ENCODE data around the gene CELSR1.

CELSR1 gene

DNA sequence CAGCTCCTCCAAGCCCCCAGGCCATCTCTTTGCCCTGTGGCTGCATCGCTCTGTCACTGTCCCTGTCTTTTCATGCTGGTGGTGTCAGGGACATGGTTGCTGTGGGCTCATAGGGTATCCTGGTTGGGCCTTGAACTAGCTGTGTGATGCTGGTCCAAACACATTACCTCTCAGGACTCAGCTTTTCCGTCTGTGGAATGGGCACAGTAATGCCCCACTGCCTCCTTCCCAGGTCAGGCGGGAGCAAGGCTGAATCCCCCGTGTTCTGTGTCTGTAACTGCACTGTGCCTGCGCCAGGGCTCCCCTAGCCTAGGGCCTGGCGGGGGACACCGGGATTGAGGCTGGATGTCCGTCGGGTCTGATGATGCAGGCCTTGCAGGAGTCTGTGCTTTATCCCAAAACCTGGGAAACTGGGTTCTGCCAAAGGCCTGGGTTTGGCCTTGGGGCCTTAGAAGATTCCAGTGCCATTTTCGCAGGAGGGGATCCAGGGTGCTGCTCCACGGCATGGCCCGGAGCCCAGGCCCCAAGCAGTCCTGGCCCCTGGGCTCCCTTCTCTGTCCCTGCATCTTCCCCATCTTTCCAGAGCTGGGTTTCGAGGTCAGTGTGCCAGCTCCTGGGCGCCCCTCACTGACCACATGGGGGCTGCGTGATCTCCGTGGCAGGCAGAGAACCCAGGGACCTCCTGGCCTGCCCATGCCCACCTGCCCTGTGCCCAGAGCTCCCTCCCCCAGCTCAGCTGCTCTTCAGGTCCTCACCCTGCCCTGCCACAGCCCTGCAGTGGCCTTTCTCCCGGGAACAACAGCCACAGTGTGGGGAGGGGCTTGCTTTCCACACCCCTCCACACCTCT is 32.7 kb upstream of the CELSR1 start:
- Histone ChIP-seq H3K4me3 (ENCODE audit: low read length) (no peak overlapping the region), H3K9me3 (ENCODE audit: control insufficient read depth, insufficient read depth, low read length) (peaks cover 10% of the 10 kb centered on the region), H3K79me2 (ENCODE audit: control insufficient read depth, low read length) (no peaks in the 10 kb centered on the region), H3K9me2 (replicated peaks; ENCODE audit: control insufficient read depth, low read length) (no peaks in the 10 kb centered on the region), H3K4me2 (ENCODE audit: low read length) (no peak overlapping the region), H3K4me1 (ENCODE audit: control insufficient read depth, low read length) (0 out of 2 replicates have a peak, but pooled peaks cover 1% of the 10 kb centered on the region), H3K36me3 (ENCODE audit: control insufficient read depth, low read length) (no peaks in the 10 kb centered on the region), H3K27ac (ENCODE audit: low read depth, low read length) (no peak overlapping the region), H3F3A (ENCODE audit: control insufficient read depth, insufficient read depth) (peaks cover 11% of the 10 kb centered on the region), H3K27me3 (ENCODE audit: control insufficient read depth, low read length) (no peaks in the 10 kb centered on the region), H4K20me1 (ENCODE audit: control insufficient read depth, insufficient read depth, low read depth, low read length) (no peaks in the 10 kb centered on the region)
- TF ChIP-seq CTCF (IDR thresholded peaks at IDR 0.05; ENCODE audit: low read depth, low read length, poor library complexity, severe bottlenecking) (no peak), EZH2phosphoT487 (IDR thresholded peaks at IDR 0.05; ENCODE audit: borderline replicate concordance, low read length) (no peak)

GRCh38 chr22:46569055-46569847 is 31.8 kb upstream of the CELSR1 start:
- Histone ChIP-seq H3K4me1 (ENCODE audit: control insufficient read depth, low read length) (peaks cover 1% of the 10 kb centered on the region), H4K20me1 (ENCODE audit: control insufficient read depth, insufficient read depth, low read depth, low read length) (no peaks in the 10 kb centered on the region), H3F3A (ENCODE audit: control insufficient read depth, insufficient read depth) (peaks cover 11% of the 10 kb centered on the region), H3K9me3 (ENCODE audit: control insufficient read depth, insufficient read depth, low read length) (peaks cover 10% of the 10 kb centered on the region), H3K79me2 (ENCODE audit: control insufficient read depth, low read length) (no peaks in the 10 kb centered on the region), H3K36me3 (ENCODE audit: control insufficient read depth, low read length) (no peaks in the 10 kb centered on the region), H3K27ac (ENCODE audit: low read depth, low read length) (no peak overlapping the region), H3K4me2 (ENCODE audit: low read length) (no peak overlapping the region), H3K9me2 (replicated peaks; ENCODE audit: control insufficient read depth, low read length) (no peaks in the 10 kb centered on the region), H3K4me3 (ENCODE audit: low read length) (no peak overlapping the region), H3K27me3 (ENCODE audit: control insufficient read depth, low read length) (no peaks in the 10 kb centered on the region)
- TF ChIP-seq CTCF (IDR thresholded peaks at IDR 0.05; ENCODE audit: low read depth, low read length, poor library complexity, severe bottlenecking), result no peak
- TF ChIP-seq EZH2phosphoT487 (IDR thresholded peaks at IDR 0.05; ENCODE audit: borderline replicate concordance, low read length), result no peak

DNA sequence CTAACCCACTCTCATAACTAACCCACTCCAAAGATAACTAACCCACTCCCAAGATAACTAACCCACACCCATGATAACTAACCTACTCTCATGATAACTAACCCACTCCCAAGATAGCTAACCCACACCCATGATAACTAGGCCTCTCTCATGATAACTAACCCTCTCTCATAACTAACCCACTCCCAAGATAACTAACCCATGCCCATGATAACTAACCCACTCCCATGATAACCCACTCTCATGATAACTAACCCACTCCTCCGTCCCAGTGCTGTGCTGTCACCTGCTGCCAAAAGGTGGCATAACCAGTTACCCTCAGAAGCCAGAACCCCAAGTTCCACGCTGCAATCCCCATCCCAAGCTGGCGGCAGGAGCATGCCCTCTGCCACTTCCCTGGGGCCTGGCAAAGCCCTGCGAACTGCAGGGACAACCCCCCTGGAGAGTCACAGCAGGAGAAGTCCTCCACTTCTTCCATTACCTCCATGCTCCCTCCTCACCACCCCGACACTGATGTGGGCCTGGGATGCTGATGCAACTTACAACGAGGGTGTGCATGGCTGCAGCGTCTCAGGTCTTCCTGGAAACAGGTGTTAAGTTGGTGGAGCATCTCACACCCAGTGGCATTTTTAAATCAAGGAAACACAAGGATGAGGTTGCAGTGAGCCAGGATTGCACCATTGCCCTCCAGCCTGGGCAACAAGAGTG is 30.8 kb upstream of the CELSR1 start:
- Histone ChIP-seq H3K27me3 (ENCODE audit: control insufficient read depth, low read length) (no peaks in the 10 kb centered on the region), H3K4me3 (ENCODE audit: low read length) (no peak overlapping the region), H4K20me1 (ENCODE audit: control insufficient read depth, insufficient read depth, low read depth, low read length) (no peaks in the 10 kb centered on the region), H3K4me1 (ENCODE audit: control insufficient read depth, low read length) (peaks cover 11% of the 10 kb centered on the region), H3K79me2 (ENCODE audit: control insufficient read depth, low read length) (no peaks in the 10 kb centered on the region), H3K9me3 (ENCODE audit: control insufficient read depth, insufficient read depth, low read length) (peaks cover 10% of the 10 kb centered on the region), H3K36me3 (ENCODE audit: control insufficient read depth, low read length) (no peaks in the 10 kb centered on the region), H3K9me2 (replicated peaks; ENCODE audit: control insufficient read depth, low read length) (no peaks in the 10 kb centered on the region), H3K27ac (ENCODE audit: low read depth, low read length) (no peak overlapping the region), H3F3A (ENCODE audit: control insufficient read depth, insufficient read depth) (peaks cover 11% of the 10 kb centered on the region), H3K4me2 (ENCODE audit: low read length) (no peak overlapping the region)
- no peak for TF ChIP-seq EZH2phosphoT487 (IDR thresholded peaks at IDR 0.05; ENCODE audit: borderline replicate concordance, low read length)
- TF ChIP-seq CTCF (IDR thresholded peaks at IDR 0.05; ENCODE audit: low read depth, low read length, poor library complexity, severe bottlenecking), result no peak

Data from DOHH2 (cell line).